ENCODE results near the gene ADAMTS15.
A peak's percentile ranks its signal among the peaks of the same experiment; 100 is the strongest.

Gene ADAMTS15

GRCh38 chr11:130416906-130417305, 31.5 kb upstream of the ADAMTS15 start:
- DNase-seq (ENCODE audit: low read depth) = no peak

- DNase-seq (ENCODE audit: low read depth) = no peak
These were observed 30.2 kb upstream of the ADAMTS15 start for GRCh38 chr11:130418210-130418609.

GRCh38 chr11:130418756-130419155, 29.7 kb upstream of the ADAMTS15 start:
- no peak for DNase-seq (ENCODE audit: low read depth)

- no peak for DNase-seq (ENCODE audit: low read depth)
These were observed 27.8 kb upstream of the ADAMTS15 start for GRCh38 chr11:130420478-130421198.

GRCh38 chr11:130421199-130421585, 27.3 kb upstream of the ADAMTS15 start:
- no peak for DNase-seq (ENCODE audit: low read depth)

- no peak for DNase-seq (ENCODE audit: low read depth)
These were observed 26.7 kb upstream of the ADAMTS15 start for GRCh38 chr11:130421697-130422096.

- DNase-seq (ENCODE audit: low read depth) = no peak
These were observed 26.0 kb upstream of the ADAMTS15 start for GRCh38 chr11:130422251-130422995.

GRCh38 chr11:130423541-130424142, 24.8 kb upstream of the ADAMTS15 start:
- DNase-seq (ENCODE audit: low read depth) = no peak

- no peak for DNase-seq (ENCODE audit: low read depth)
These were observed 23.8 kb upstream of the ADAMTS15 start for GRCh38 chr11:130424613-130425140.

GRCh38 chr11:130425156-130425555, 23.3 kb upstream of the ADAMTS15 start:
- DNase-seq (ENCODE audit: low read depth) = no peak

- DNase-seq (ENCODE audit: low read depth) = no peak
These were observed 22.1 kb upstream of the ADAMTS15 start for GRCh38 chr11:130426223-130426836.

GRCh38 chr11:130426837-130427341, 21.6 kb upstream of the ADAMTS15 start:
- DNase-seq (ENCODE audit: low read depth) = no peak

GRCh38 chr11:130427581-130428315, 20.7 kb upstream of the ADAMTS15 start:
- DNase-seq (ENCODE audit: low read depth) = no peak

- no peak for DNase-seq (ENCODE audit: low read depth)
These were observed 19.9 kb upstream of the ADAMTS15 start, which contains the start of gene ADAMTS8 for GRCh38 chr11:130428316-130429119. ADAMTS8 (minus strand) TSS chr11:130428609; CDS start chr11:130428286, 323 bp downstream.

- no peak for DNase-seq (ENCODE audit: low read depth)
These were observed 19.2 kb upstream of the ADAMTS15 start for GRCh38 chr11:130429120-130429681.

GRCh38 chr11:130429983-130430382, 18.5 kb upstream of the ADAMTS15 start:
- DNase-seq (ENCODE audit: low read depth) = no peak

GRCh38 chr11:130431331-130431773, 17.1 kb upstream of the ADAMTS15 start:
- peak; percentile 58 for DNase-seq (ENCODE audit: low read depth)

GRCh38 chr11:130431801-130432200, 16.6 kb upstream of the ADAMTS15 start:
- DNase-seq (ENCODE audit: low read depth) = no peak

GRCh38 chr11:130433357-130433756, 15.1 kb upstream of the ADAMTS15 start:
- DNase-seq (ENCODE audit: low read depth) = no peak
